DMS 273 (cell line): ENCODE measurements around the gene WDR45B.
"Not testable (repeated sequence)": the region's sequence is repeated elsewhere in the genome, so short reads cannot be mapped to it uniquely, and the experiment has no call there.

Experiments used
- DNase-seq: peaks from one replicate; lab custom pipeline; 2025; ENCODE audit not compliant: unreplicated experiment; lab: John Stamatoyannopoulos, UW

Gene WDR45B

GRCh38 chr17:82658796-82659452, 10.7 kb upstream of the WDR45B start:
- no peak for DNase-seq

- DNase-seq, result no peak
Measured at GRCh38 chr17:82658331-82658730, 10.1 kb upstream of the WDR45B start.

- no peak for DNase-seq
Measured at GRCh38 chr17:82657926-82658325, 9.7 kb upstream of the WDR45B start.

- no peak for DNase-seq
Measured at GRCh38 chr17:82656266-82656665, 8.0 kb upstream of the WDR45B start.

- no peak for DNase-seq
Measured at GRCh38 chr17:82655523-82655922, 7.3 kb upstream of the WDR45B start.

GRCh38 chr17:82655038-82655479, 6.8 kb upstream of the WDR45B start:
- no peak for DNase-seq

GRCh38 chr17:82654611-82655010, 6.4 kb upstream of the WDR45B start:
- not testable (repeated sequence) for DNase-seq

GRCh38 chr17:82653651-82654528, 5.6 kb upstream of the WDR45B start:
- no peak for DNase-seq

- no peak for DNase-seq
Measured at GRCh38 chr17:82650723-82651122, 2.5 kb upstream of the WDR45B start.

- DNase-seq, result no peak
Measured at GRCh38 chr17:82649501-82650261, 1.4 kb upstream of the WDR45B start.

- peak; percentile 59 for DNase-seq
Measured at GRCh38 chr17:82648742-82649331, 593 bp upstream of the WDR45B start.

- peak; percentile 58 for DNase-seq
Measured at GRCh38 chr17:82647593-82648164, 565 bp downstream of the WDR45B start.

- no peak for DNase-seq
Measured at GRCh38 chr17:82645516-82645915, 2.7 kb downstream of the WDR45B start.

GRCh38 chr17:82644148-82644547, 4.1 kb downstream of the WDR45B start:
- DNase-seq, result no peak

GRCh38 chr17:82642022-82642421, 6.2 kb downstream of the WDR45B start:
- DNase-seq, result no peak

GRCh38 chr17:82640036-82640435, 8.2 kb downstream of the WDR45B start:
- DNase-seq, result no peak

- no peak for DNase-seq
Measured at GRCh38 chr17:82639628-82640027, 8.6 kb downstream of the WDR45B start.

GRCh38 chr17:82638183-82638773, 10.0 kb downstream of the WDR45B start:
- DNase-seq, result no peak

- no peak for DNase-seq
Measured at GRCh38 chr17:82636626-82637598, 11.3 kb downstream of the WDR45B start.
